ENCODE measurements around the gene DCAF8. TPM values are rescaled to one million over a fixed set of nuclear protein-coding genes. Genes with fewer than 3 reads are reported as not detected.

DCAF8 gene
- total RNA-seq, 2 donors from 2014 or later = 124 to 167 TPM

DNA sequence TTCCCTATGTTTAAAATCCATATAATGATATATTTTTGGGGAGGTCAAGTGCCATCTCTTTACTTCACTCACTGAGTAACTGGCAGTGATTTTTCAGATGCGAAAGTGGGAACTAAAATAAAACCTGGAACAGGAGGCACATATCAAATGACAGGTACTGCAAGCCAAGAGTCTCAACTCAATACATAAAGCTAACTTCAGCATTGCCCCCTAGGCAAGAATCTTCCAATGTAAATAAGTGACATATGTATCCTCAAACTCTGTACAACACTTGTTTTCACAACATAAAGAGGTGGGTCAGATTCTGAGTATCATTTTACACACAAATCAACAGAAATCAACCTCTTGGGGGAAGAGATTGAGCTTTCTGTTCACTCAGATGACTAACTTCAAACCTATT is 18.1 kb downstream of the DCAF8 start:
- H3K27ac ChIP-seq = peak overlapping the region; percentile 69 to 72
- no peak overlapping the region for H3K4me3 ChIP-seq
- DNase-seq (ENCODE audit: low spot score) (no peak), ATAC-seq (ENCODE audit: insufficient number of reproducible peaks, low FRiP score, low read depth) (no peak)
- peaks cover 11% of the 10 kb centered on the region for H3K36me3 ChIP-seq
- H3K9me3 ChIP-seq = no peaks in the 10 kb centered on the region
- peaks cover 15 to 37% of the 10 kb centered on the region in 2 donors for H3K4me1 ChIP-seq (ENCODE audit: control insufficient read depth in 1 of 2, low read depth in 2 of 2)
- TF ChIP-seq, protein P1, sequence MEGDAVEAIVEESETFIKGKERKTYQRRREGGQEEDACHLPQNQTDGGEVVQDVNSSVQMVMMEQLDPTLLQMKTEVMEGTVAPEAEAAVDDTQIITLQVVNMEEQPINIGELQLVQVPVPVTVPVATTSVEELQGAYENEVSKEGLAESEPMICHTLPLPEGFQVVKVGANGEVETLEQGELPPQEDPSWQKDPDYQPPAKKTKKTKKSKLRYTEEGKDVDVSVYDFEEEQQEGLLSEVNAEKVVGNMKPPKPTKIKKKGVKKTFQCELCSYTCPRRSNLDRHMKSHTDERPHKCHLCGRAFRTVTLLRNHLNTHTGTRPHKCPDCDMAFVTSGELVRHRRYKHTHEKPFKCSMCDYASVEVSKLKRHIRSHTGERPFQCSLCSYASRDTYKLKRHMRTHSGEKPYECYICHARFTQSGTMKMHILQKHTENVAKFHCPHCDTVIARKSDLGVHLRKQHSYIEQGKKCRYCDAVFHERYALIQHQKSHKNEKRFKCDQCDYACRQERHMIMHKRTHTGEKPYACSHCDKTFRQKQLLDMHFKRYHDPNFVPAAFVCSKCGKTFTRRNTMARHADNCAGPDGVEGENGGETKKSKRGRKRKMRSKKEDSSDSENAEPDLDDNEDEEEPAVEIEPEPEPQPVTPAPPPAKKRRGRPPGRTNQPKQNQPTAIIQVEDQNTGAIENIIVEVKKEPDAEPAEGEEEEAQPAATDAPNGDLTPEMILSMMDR (IDR thresholded peaks at IDR 0.05) = no peak
- no peaks in the 10 kb centered on the region for H3K27me3 ChIP-seq (replicated peaks; ENCODE audit: insufficient read depth)

DNA sequence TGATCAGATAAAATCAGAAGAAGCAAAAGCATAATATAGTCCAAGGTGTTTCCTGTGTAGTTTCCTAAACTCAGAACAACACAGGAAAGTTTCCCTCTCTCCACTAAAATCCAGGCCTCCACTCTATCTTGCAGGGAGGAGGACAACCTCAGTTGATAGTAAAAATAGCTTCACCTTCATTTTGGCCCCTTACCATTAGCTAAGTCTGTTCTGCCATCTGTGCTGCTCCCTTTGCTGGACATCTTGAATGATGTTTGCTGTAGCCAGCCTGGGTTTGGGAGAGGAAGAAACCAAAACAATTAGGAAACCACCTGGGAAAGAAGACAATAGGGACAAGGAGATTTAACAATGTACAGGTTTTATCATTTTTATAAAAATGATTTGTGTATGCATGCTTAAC is 18.6 kb downstream of the DCAF8 start:
- peaks cover 15 to 34% of the 10 kb centered on the region in 2 donors for H3K4me1 ChIP-seq (ENCODE audit: control insufficient read depth in 1 of 2, low read depth in 2 of 2)

DNA sequence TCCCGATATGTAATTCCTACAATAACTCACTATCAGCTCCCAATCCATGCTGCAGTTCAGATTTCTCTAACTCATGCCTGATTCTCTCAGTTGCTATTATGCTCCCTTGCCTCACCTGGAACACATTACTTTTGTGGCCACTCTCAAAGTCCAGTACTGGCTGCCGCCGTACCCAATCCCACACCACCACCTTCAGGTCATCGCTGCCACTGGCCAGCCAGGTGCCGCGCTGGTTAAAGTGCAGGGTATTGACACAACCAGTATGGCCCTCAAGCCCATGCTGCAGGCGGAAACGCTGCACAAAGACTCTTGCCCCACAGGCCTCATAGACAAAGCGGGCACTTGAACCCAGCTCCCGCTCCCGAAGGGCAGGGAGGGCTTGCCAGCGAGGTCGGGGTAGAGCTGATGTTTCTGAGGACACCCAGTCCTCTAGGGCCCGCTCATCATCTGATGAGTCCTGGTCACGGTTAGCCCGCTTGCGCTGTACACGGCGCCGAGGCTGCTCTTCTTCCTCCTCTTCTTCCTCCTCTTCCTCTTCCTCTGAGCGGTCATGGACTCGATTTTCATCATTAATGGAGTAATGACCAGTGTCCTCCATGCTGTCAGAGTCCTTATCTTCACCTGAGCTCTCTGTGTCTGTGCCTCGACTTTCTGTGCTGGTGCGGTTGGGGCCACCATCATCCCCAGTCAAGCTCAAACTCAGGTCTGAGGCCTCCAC is 22.6 kb downstream of the DCAF8 start:
- Histone ChIP-seq H3K9me3 (no peaks in the 10 kb centered on the region), H3K36me3 (peaks cover 44% of the 10 kb centered on the region), H3K27ac (no peak overlapping the region), H3K4me3 (no peak overlapping the region), H3K4me1 (ENCODE audit: control insufficient read depth in 1 of 2, low read depth in 2 of 2) (peaks cover 8 to 13% of the 10 kb centered on the region in 2 donors), H3K27me3 (replicated peaks; ENCODE audit: insufficient read depth) (no peaks in the 10 kb centered on the region)
- DNase-seq (ENCODE audit: low spot score) (no peak), ATAC-seq (ENCODE audit: insufficient number of reproducible peaks, low FRiP score, low read depth) (no peak)
- TF ChIP-seq, protein P1 (IDR thresholded peaks at IDR 0.05) = no peak

More for the DNA sequence above, 18.6 kb downstream of the DCAF8 start:
- Histone ChIP-seq H3K27me3 (replicated peaks; ENCODE audit: insufficient read depth) (no peaks in the 10 kb centered on the region), H3K36me3 (peaks cover 15% of the 10 kb centered on the region), H3K9me3 (no peaks in the 10 kb centered on the region), H3K4me3 (no peak overlapping the region), H3K27ac (peak overlapping the region in 1 of 2 donors; percentile 72)
- TF ChIP-seq, protein P1 (IDR thresholded peaks at IDR 0.05) = no peak
- ATAC-seq (ENCODE audit: insufficient number of reproducible peaks, low FRiP score, low read depth) (no peak), DNase-seq (ENCODE audit: low spot score) (no peak)

DNA sequence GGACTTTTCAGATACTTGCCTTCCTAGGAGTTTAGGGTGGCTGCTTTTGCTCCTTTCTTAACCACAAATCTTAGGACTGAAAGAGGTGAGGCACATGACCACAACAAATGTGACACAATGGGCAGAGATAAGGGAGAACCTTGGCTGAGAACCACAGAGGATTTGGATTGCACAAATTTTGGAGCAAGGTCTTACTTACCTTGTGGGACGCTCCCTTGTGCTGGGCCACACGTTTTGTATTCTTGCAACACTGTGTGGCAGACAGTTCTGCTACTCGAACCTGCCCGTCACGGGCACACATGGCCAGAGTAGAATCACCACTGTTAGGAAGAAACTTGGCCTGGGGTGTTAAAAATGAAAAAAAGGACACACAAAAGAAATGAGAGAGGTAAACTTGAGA is 23.9 kb downstream of the DCAF8 start:
- no peak for ATAC-seq (ENCODE audit: insufficient number of reproducible peaks, low FRiP score, low read depth)
- no peak for DNase-seq (ENCODE audit: low spot score)
- H3K36me3 ChIP-seq = peaks cover 44% of the 10 kb centered on the region

DNA sequence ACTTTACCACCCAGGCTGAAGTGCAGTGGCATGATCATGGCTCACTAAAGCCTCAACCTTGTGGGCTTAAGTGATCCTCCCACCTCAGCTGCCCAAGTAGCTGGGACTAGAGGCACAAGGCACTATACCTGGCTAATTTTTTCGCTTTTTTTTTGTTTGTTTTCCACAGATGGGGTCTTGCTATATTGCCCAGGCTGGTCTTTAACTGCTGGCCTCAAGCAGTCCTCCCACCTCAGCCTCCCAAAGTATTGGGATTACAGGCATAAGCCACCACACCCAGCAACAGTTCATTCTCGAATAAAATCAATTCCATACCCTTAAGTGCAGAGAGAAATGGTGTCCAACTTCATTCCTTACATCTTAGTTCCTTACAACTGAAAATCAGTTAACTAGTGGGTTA is 24.8 kb downstream of the DCAF8 start:
- no peaks in the 10 kb centered on the region for H3K27me3 ChIP-seq (replicated peaks; ENCODE audit: insufficient read depth)
- ATAC-seq (ENCODE audit: insufficient number of reproducible peaks, low FRiP score, low read depth) = no peak
- DNase-seq (ENCODE audit: low spot score) = no peak
- H3K4me1 ChIP-seq (ENCODE audit: control insufficient read depth in 1 of 2, low read depth in 2 of 2) = no peaks in the 10 kb centered on the region
- TF ChIP-seq, protein P1 (IDR thresholded peaks at IDR 0.05) = no peak
- no peak overlapping the region for H3K4me3 ChIP-seq
- no peak overlapping the region for H3K27ac ChIP-seq
- no peaks in the 10 kb centered on the region for H3K9me3 ChIP-seq
- peaks cover 44% of the 10 kb centered on the region for H3K36me3 ChIP-seq

More for the DNA sequence above, 23.9 kb downstream of the DCAF8 start:
- Histone ChIP-seq H3K4me3 (no peak overlapping the region), H3K9me3 (no peaks in the 10 kb centered on the region), H3K4me1 (ENCODE audit: control insufficient read depth in 1 of 2, low read depth in 2 of 2) (no peaks in the 10 kb centered on the region), H3K27ac (no peak overlapping the region), H3K27me3 (replicated peaks; ENCODE audit: insufficient read depth) (no peaks in the 10 kb centered on the region)
- TF ChIP-seq, protein P1 (IDR thresholded peaks at IDR 0.05) = no peak
